CD4-positive, alpha-beta memory T cell (primary cell): ENCODE measurements around the gene COL18A1. TPM values are rescaled to one million over a fixed set of nuclear protein-coding genes. Genes with fewer than 3 reads are reported as not detected.
A peak's percentile ranks its signal among the peaks of the same experiment; 100 is the strongest.

Experiments
- CTCF ChIA-PET: fragments of 350-600 bp; sonication (Branson Sonifier 250); formaldehyde crosslinking; loops from one replicate; lab custom pipeline; 2021; ENCODE audit warnings: inconsistent platforms; ENCODE audit not compliant: partially characterized antibody; lab: Charles Lee
- POLR2A ChIA-PET: fragments of 350-600 bp; sonication (Branson Sonifier 250); formaldehyde crosslinking; loops from one replicate; lab custom pipeline; 2021; ENCODE audit not compliant: partially characterized antibody; lab: Charles Lee
- DNase-seq, 5 donors: peaks; one replicate each; pipeline versions ENCODE4 v3.0.0 to v3.0.0-alpha.2; 2020 to 2022; ENCODE audit warnings: mixed read lengths in 1 of 5
- H3K27ac ChIP-seq: one replicate; pipeline ENCODE4 v1.7.0; 2013; ENCODE audit warnings: low read depth, low read length
- H3K27me3 ChIP-seq: 2 replicates; pipeline ENCODE4 v1.7.0; 2013; ENCODE audit warnings: mild to moderate bottlenecking, low read length, moderate library complexity; ENCODE audit not compliant: insufficient read depth
- H3K36me3 ChIP-seq: 2 replicates; pipeline ENCODE4 v1.7.0; 2013; ENCODE audit warnings: mild to moderate bottlenecking, low read length, moderate library complexity; ENCODE audit not compliant: insufficient read depth
- H3K4me1 ChIP-seq: 2 replicates; pipeline ENCODE4 v1.7.0; 2013; ENCODE audit warnings: mild to moderate bottlenecking, low read length, moderate library complexity; ENCODE audit not compliant: insufficient read depth
- H3K4me3 ChIP-seq, 2 donors: one replicate each; pipeline ENCODE4 v1.7.0; 2013; ENCODE audit warnings: low read length in 2 of 2, mild to moderate bottlenecking in 1 of 2
- H3K9me3 ChIP-seq, 2 donors: one replicate each; pipeline ENCODE4 v1.7.0; 2013; ENCODE audit warnings: low read length in 2 of 2, control low read depth in 1 of 2; ENCODE audit not compliant: control insufficient read depth in 1 of 2
- H3K27ac Mint-ChIP-seq, 7 donors: one replicate each; pipeline ENCODE4 v1.8.0; 2020 to 2021; ENCODE audit warnings: mixed read lengths in 7 of 7, mild to moderate bottlenecking in 6 of 7, inconsistent platforms in 3 of 7, moderate library complexity in 3 of 7
- H3K27me3 Mint-ChIP-seq, 2 donors: one replicate each; pipeline ENCODE4 v1.8.0; 2020 to 2021; ENCODE audit warnings: mixed read lengths in 2 of 2
- H3K36me3 Mint-ChIP-seq, 2 donors: one replicate each; pipeline ENCODE4 v1.8.0; 2020 to 2021; ENCODE audit warnings: mixed read lengths in 2 of 2, inconsistent platforms in 1 of 2, mild to moderate bottlenecking in 1 of 2
- H3K4me1 Mint-ChIP-seq, 4 donors: one replicate each; pipeline ENCODE4 v1.8.0; 2020 to 2021; ENCODE audit warnings: mixed read lengths in 4 of 4, mild to moderate bottlenecking in 1 of 4
- H3K4me3 Mint-ChIP-seq, 8 donors: one replicate each; pipeline ENCODE4 v1.8.0; 2020 to 2021; ENCODE audit warnings: mixed read lengths in 8 of 8, mild to moderate bottlenecking in 7 of 8, moderate library complexity in 6 of 8, inconsistent platforms in 3 of 8
- H3K9me3 Mint-ChIP-seq, 8 donors: one replicate each; pipeline ENCODE4 v1.8.0; 2020 to 2021; ENCODE audit warnings: mixed read lengths in 8 of 8, mild to moderate bottlenecking in 5 of 8, inconsistent platforms in 3 of 8, moderate library complexity in 1 of 8
- intact Hi-C: fragments of 100-400 bp; cut with micrococcal nuclease; formaldehyde crosslinking; loops from one replicate; pipeline ENCODE4 v1.15.1; 2023
- polyA plus RNA-seq, 2 donors: library from polyadenylated mRNA; unstranded; fragments of 300-500 nt; fragmentation: Illumina TruSeq; gene quantifications; one replicate each; pipeline ENCODE4 v1.2.3, GENCODE V29; 2021
- total RNA-seq, 2 experiments: library from RNA; stranded (reverse); gene quantifications; one replicate each; pipeline ENCODE4 v1.2.3, GENCODE V29; 2021

Gene COL18A1
- total and polyA plus RNA-seq, 4 experiments from 2014 or later: 0.43 to 4.5 (median 3.8) TPM

DNA sequence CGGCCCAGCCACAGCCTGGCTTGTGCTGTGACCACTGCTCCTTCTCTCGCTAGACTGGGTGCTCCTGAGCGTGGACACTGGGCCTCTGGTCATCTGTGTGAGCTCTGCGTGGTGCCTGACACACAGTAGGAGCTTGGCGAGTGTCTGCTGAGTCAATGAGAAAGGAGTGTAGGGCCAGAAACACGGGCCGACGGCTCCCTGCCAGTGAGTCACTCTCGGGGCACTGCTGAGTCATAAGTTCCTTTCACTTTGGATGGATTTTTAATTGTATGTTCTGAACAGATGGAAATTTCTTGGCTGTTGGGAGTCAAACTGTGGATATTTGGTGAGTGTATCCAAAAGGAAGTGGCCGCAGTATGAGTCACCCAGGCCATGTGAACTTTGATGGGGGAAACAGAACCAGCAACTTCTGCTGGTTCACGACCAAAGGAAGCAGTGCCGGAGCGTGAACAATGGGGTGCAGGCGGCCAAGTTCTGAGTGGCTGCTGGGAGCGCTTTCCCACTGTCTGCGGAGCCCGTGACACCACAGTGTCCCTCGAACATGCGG is 41.0 kb upstream of the COL18A1 start:
- ChIA-PET POLR2A (no interaction called here), CTCF (no interaction called here)
- no peak for DNase-seq

DNA sequence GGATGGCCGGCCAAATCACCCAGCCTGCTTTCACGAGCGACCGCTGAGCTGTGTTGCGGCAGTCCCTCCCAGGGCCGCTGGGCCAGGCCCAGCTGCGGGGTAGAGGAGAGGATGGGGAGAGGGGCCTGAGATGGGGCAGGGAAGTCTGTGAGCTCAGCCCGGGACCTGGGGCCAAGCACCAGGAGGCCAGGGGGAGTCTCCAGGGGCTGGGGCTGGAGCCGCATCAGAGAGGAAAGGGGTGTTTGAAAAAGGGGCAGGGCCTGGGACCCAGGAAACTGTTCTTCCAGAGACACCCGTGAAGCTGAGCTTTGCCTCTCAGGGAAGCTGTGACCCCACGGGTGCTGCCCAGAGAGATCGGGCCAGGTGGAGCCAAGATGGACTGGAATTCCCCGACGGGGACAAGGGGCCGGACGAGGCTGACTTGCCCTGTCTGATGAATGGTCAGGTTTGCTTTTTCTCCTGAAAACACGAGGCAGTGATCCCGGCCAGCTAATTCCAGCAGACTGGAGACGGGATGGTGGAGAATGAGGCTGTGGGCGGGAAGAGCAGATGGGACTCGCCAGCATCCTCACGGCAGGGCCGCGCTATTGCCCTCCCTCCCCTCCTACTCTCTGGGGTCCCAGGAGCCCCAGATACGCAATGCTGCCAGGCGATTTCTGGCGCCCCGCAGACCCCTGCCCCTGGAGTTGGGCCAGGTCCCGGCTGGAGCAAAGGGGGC is 40.3 kb upstream of the COL18A1 start:
- H3K27me3 ChIP-seq: no peaks in the 10 kb centered on the region

More for the DNA sequence above, 41.0 kb upstream of the COL18A1 start:
- Mint-ChIP-seq H3K9me3 (no peaks in the 10 kb centered on the region), H3K27me3 (peaks cover 0 to 4% of the 10 kb centered on the region in 2 donors), H3K4me1 (peaks cover 3 to 6% (median 6%) of the 10 kb centered on the region in 4 donors), H3K27ac (peak overlapping the region in 3 of 7 donors; percentile 49 to 57 (median 54)), H3K4me3 (peak overlapping the region in 5 of 8 donors; percentile 5 to 72 (median 57)), H3K36me3 (no peaks in the 10 kb centered on the region)
- intact Hi-C loops: no loop called here
- H3K27me3 ChIP-seq: no peaks in the 10 kb centered on the region
- no peak overlapping the region for H3K27ac ChIP-seq
- no peaks in the 10 kb centered on the region for H3K36me3 ChIP-seq
- H3K4me3 ChIP-seq: no peak overlapping the region
- no peaks in the 10 kb centered on the region for H3K9me3 ChIP-seq
- peaks cover 7% of the 10 kb centered on the region for H3K4me1 ChIP-seq

GRCh38 chr21:45365186-45365607 is 39.8 kb upstream of the COL18A1 start:
- H3K9me3 Mint-ChIP-seq: no peaks in the 10 kb centered on the region
- no peaks in the 10 kb centered on the region for H3K36me3 Mint-ChIP-seq
- intact Hi-C loops: no loop called here
- H3K4me3 ChIP-seq: no peak overlapping the region
- no peak overlapping the region for H3K27ac ChIP-seq
- peaks cover 6 to 10% (median 10%) of the 10 kb centered on the region in 4 donors for H3K4me1 Mint-ChIP-seq
- no peak for DNase-seq
- H3K9me3 ChIP-seq: no peaks in the 10 kb centered on the region
- H3K4me3 Mint-ChIP-seq: no peak overlapping the region
- peaks cover 7% of the 10 kb centered on the region for H3K4me1 ChIP-seq
- H3K36me3 ChIP-seq: no peaks in the 10 kb centered on the region
- H3K27ac Mint-ChIP-seq: no peak overlapping the region
- ChIA-PET POLR2A (no interaction called here), CTCF (no interaction called here)
- H3K27me3 ChIP-seq: no peaks in the 10 kb centered on the region
- H3K27me3 Mint-ChIP-seq: peaks cover 0 to 4% of the 10 kb centered on the region in 2 donors

More for the DNA sequence above, 40.3 kb upstream of the COL18A1 start:
- no peak overlapping the region for H3K4me3 Mint-ChIP-seq
- H3K27ac Mint-ChIP-seq: peak overlapping the region in 1 of 7 donors; percentile 48
- ChIA-PET CTCF (no interaction called here), POLR2A (no interaction called here)
- H3K9me3 Mint-ChIP-seq: no peaks in the 10 kb centered on the region
- no peak for DNase-seq
- peaks cover 7% of the 10 kb centered on the region for H3K4me1 ChIP-seq
- no peak overlapping the region for H3K27ac ChIP-seq
- no peaks in the 10 kb centered on the region for H3K36me3 Mint-ChIP-seq
- no peaks in the 10 kb centered on the region for H3K9me3 ChIP-seq
- intact Hi-C loops: no loop called here
- H3K4me3 ChIP-seq: no peak overlapping the region
- no peaks in the 10 kb centered on the region for H3K36me3 ChIP-seq
- H3K27me3 Mint-ChIP-seq: peaks cover 0 to 4% of the 10 kb centered on the region in 2 donors
- H3K4me1 Mint-ChIP-seq: peaks cover 3 to 6% (median 6%) of the 10 kb centered on the region in 4 donors

GRCh38 chr21:45365608-45366241 is 39.2 kb upstream of the COL18A1 start:
- no peak overlapping the region for H3K4me3 ChIP-seq
- H3K36me3 Mint-ChIP-seq: no peaks in the 10 kb centered on the region
- CTCF ChIA-PET: no interaction called here
- POLR2A ChIA-PET: no interaction called here
- H3K27me3 Mint-ChIP-seq: peaks cover 1 to 4% of the 10 kb centered on the region in 2 donors
- H3K4me3 Mint-ChIP-seq: no peak overlapping the region
- intact Hi-C loops: no loop called here
- no peaks in the 10 kb centered on the region for H3K36me3 ChIP-seq
- no peaks in the 10 kb centered on the region for H3K9me3 Mint-ChIP-seq
- H3K4me1 ChIP-seq: peaks cover 7% of the 10 kb centered on the region
- no peak overlapping the region for H3K27ac Mint-ChIP-seq
- DNase-seq: no peak
- H3K9me3 ChIP-seq: no peaks in the 10 kb centered on the region
- H3K4me1 Mint-ChIP-seq: peaks cover 11 to 14% (median 12%) of the 10 kb centered on the region in 4 donors
- no peaks in the 10 kb centered on the region for H3K27me3 ChIP-seq
- no peak overlapping the region for H3K27ac ChIP-seq

GRCh38 chr21:45366476-45366875 is 38.5 kb upstream of the COL18A1 start:
- Histone ChIP-seq H3K4me3 (no peak overlapping the region), H3K9me3 (no peaks in the 10 kb centered on the region), H3K27me3 (no peaks in the 10 kb centered on the region), H3K4me1 (peaks cover 7% of the 10 kb centered on the region), H3K27ac (no peak overlapping the region), H3K36me3 (no peaks in the 10 kb centered on the region)
- ChIA-PET POLR2A (no interaction called here), CTCF (no interaction called here)
- intact Hi-C loops: no loop called here
- Mint-ChIP-seq H3K4me1 (peaks cover 11 to 14% (median 12%) of the 10 kb centered on the region in 4 donors), H3K27me3 (peaks cover 1 to 4% of the 10 kb centered on the region in 2 donors), H3K4me3 (no peak overlapping the region), H3K27ac (peak overlapping the region in 1 of 7 donors; percentile 15), H3K9me3 (no peaks in the 10 kb centered on the region), H3K36me3 (no peaks in the 10 kb centered on the region)
- no peak for DNase-seq

- POLR2A ChIA-PET: no interaction called here
- DNase-seq: no peak
- Histone ChIP-seq H3K4me3 (no peak overlapping the region), H3K9me3 (no peaks in the 10 kb centered on the region), H3K4me1 (peaks cover 7% of the 10 kb centered on the region), H3K36me3 (no peaks in the 10 kb centered on the region), H3K27me3 (no peaks in the 10 kb centered on the region), H3K27ac (no peak overlapping the region)
- H3K36me3 Mint-ChIP-seq: no peaks in the 10 kb centered on the region
- H3K4me1 Mint-ChIP-seq: peaks cover 11 to 14% (median 12%) of the 10 kb centered on the region in 4 donors
- H3K9me3 Mint-ChIP-seq: no peaks in the 10 kb centered on the region
- peak overlapping the region in 1 of 7 donors; percentile 15 for H3K27ac Mint-ChIP-seq
- intact Hi-C loops: no loop called here
- H3K4me3 Mint-ChIP-seq: no peak overlapping the region
- CTCF ChIA-PET: no interaction called here
- peaks cover 1 to 4% of the 10 kb centered on the region in 2 donors for H3K27me3 Mint-ChIP-seq
Measured at GRCh38 chr21:45366931-45367401, 38.0 kb upstream of the COL18A1 start.
